ENCODE measurements around the gene OCA2.

GRCh38 chr15:27885201-27885600, 213.9 kb downstream of the OCA2 start:
- TF ChIP-seq RAD21 (IDR thresholded peaks at IDR 0.05; ENCODE audit: low read depth) (no peak), REST (IDR thresholded peaks at IDR 0.05; ENCODE audit: low read depth) (no peak), TAF1 (IDR thresholded peaks at IDR 0.05; ENCODE audit: low read depth) (no peak), CREB1 (IDR thresholded peaks at IDR 0.05; ENCODE audit: low read depth) (no peak), ZBTB7A (IDR thresholded peaks at IDR 0.05; ENCODE audit: low read depth) (no peak), EP300 (IDR thresholded peaks at IDR 0.05; ENCODE audit: borderline replicate concordance) (no peak)
